Measurements from ENCODE around the gene KCNAB2.

The KCNAB2 gene

DNA sequence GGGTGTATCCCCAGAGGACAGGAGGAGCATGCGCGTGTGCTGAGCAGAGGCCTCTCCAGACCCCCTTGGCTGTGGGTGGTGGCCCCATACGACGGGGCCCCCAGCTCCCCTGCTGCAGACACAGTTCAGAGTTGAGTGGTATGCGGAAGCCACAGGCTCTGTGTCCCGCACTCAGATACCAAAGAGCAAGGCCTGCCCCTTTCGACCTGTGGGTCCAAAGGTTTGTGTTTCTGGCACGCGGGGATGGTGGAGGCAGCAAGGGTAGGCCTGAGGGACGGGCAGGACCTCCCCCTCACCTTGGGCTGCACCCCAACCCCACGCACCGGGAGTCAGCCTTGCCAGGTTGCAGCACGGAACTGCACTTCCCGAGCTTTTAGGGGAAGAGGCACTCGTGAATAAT lies at the start of gene KCNAB2:
TSS of gene KCNAB2 (plus strand) at position 328 of the 400 bp plus-strand sequence. CDS start 5,649 bp downstream, outside the sequence.
- peak in 2 of 10 donors; percentile 56 for DNase-seq
- intact Hi-C loops (cut with DNase I): no loop called here

GRCh38 chr1:5996641-5997270 lies 48.9 kb upstream of the KCNAB2 start:
- intact Hi-C loops (cut with DNase I): no loop called here
- peak in 5 of 10 donors; percentile 5 to 63 (median 50) for DNase-seq

- peak in 5 of 10 donors; percentile 2 to 60 (median 21) for DNase-seq
- intact Hi-C loops (cut with DNase I): no loop called here
Measured at GRCh38 chr1:5997316-5997715, 48.4 kb upstream of the KCNAB2 start.

DNA sequence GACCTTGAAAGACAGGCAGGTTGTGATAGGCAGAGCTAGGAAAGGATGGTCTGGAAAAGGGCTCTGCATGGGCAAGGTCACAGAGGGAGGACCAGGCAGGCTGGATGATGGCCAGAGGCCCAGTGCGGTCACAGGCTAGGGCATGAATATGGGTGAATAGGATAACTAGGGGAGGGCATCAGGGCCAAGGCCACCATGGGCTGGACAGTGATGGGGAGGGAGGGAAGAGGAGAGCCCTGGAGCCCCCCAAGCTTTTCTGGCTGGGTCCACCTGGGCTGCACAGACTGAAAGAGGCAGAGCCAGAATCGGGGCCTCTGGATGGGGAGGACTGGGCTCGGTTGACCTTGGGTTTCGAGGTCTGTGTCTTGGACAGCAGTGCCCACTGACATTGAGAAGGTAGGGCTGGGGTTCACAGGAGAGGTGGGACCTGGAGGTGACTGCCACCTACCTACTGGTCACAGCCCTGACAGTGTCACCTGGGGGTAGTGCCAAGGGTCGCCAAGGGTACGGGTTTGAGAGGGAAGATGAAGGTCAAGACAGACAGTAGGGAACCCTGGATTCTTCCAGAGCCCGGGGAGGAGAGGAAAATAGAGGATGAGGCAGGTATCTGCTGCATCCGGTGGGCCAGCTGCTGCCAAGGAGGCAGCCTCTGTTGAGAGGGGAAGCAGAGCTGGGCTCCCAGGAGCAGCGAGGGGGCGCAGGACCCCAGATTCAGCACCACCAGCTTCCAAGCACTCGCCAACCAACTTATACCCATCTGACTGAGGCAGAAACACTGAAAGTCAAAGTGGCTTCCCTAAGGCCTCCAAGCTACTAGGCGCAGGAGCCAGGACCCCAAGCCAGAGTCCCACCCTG lies 47.4 kb upstream of the KCNAB2 start:
- DNase-seq: peak in 4 of 10 donors; percentile 3 to 72 (median 40)
- intact Hi-C loops (cut with DNase I): no loop called here

DNA sequence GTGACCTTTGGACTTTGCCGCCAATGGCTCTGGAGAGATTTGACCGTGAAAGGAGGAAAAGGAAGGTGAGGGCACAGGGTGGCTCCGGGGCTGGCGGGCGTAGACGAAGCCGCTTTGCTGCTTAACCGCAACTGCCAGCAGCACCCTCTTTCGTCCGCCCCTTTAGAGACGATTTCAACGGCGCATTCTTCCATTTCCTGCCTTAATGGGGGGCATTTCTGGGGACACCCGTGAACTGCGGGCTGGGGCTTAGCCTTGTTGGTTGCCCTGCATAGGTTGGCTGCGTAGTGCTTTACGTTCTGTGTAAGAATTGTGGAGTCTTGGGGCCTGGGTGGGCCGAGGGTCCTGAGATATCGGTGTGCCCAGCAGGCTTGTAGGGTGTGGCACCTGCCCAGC lies 46.8 kb upstream of the KCNAB2 start:
- intact Hi-C loops (cut with DNase I): no loop called here
- peak in 5 of 10 donors; percentile 6 to 47 (median 20) for DNase-seq

- intact Hi-C loops (cut with DNase I): no loop called here
- peak in 7 of 10 donors; percentile 3 to 80 (median 23) for DNase-seq
Measured at GRCh38 chr1:5999711-6000443, 45.8 kb upstream of the KCNAB2 start.

GRCh38 chr1:6000444-6001288 lies 45.0 kb upstream of the KCNAB2 start:
- intact Hi-C loops (cut with DNase I): no loop called here
- DNase-seq: peak in 7 of 10 donors; percentile 5 to 73 (median 22)

GRCh38 chr1:6001992-6002576 lies 43.6 kb upstream of the KCNAB2 start:
- peak in 7 of 10 donors; percentile 8 to 89 (median 31) for DNase-seq

DNA sequence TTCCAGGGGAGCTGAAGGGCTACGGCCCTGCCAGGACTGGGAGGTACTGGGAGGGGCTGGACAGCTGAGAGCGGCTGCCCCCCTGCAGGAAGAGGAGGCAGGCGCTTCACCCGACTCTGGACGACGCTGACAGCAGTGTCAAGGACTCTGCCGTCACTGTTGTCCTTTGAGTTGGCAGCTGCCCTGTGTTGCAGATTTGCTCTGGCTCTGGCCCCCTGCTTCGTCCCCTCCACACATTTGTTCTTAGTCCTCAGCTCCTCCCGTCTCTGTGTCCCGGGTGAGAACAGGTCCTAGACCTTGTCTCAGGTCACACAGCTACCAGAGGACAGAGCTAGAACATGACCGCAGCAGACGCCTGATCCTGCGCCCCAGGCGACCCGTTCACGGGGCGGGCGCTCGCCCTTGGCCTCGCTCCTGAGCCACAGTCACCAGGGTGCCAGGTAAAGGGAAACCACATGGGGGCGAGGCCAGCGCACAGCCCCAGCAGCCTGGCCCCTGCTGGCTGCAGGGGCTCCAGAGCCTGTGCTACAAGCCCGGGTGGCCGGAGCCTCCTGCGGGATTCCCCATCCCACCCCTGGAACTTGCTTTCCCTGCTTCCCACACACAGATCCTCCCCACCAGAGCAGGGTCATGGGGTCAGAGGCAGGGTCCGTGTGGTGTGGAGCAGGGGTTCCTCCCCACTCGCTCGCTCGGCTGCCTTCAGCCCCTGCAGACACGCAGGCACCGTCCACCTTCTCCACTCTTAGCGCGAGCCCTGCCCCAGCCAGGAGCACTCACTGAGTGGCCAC lies 42.8 kb upstream of the KCNAB2 start:
- intact Hi-C loops (cut with DNase I): no loop called here
- DNase-seq: peak in 7 of 10 donors; percentile 5 to 70 (median 16)

More at GRCh38 chr1:6001992-6002576, 43.6 kb upstream of the KCNAB2 start:
- intact Hi-C loops (cut with DNase I): no loop called here

GRCh38 chr1:6003568-6004411 lies 41.9 kb upstream of the KCNAB2 start:
- intact Hi-C loops (cut with DNase I): no loop called here
- DNase-seq: peak in 6 of 10 donors; percentile 6 to 75 (median 36)

DNA sequence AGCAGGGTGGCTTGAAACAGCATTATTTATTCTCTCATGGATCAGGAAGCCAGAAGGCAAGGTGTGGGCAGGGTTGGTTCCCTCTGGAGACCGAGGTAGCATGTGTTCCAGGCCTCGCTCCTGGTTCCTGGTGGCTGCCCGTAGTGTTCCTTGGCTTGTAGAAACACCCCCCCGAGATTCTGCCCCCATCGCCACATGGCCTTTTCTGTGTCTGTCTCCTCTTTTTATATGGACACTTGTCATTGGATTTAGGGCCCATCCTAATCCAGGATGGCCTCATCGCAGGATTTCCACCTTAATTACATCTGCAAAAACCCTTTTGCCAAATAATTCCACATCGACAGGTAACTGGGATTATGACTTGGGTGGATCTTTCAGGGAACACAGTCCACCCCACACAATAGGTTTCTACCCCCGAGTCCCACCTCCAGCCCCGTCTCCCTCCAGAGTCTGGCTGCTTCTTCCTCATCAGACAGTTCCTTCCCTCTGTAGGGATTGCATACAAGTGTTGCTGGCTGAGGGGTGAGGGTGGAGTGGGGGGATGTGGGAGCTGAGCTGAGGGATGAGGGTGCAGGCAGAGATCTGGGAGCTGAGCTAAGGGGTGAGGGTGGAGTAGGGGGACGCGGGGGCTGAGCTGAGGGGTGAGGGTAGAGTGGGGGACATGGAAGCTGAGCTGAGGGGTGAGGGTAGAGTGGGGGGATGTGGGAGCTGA lies 41.1 kb upstream of the KCNAB2 start:
- DNase-seq: peak in 7 of 10 donors; percentile 4 to 73 (median 19)
- intact Hi-C loops (cut with DNase I): no loop called here

GRCh38 chr1:6005276-6005917 lies 40.3 kb upstream of the KCNAB2 start:
- intact Hi-C loops (cut with DNase I): no loop called here
- peak in 6 of 10 donors; percentile 2 to 66 (median 30) for DNase-seq

- peak in 5 of 10 donors; percentile 9 to 86 (median 70) for DNase-seq
- intact Hi-C loops (cut with DNase I): no loop called here
Measured at GRCh38 chr1:6006882-6007281, 38.8 kb upstream of the KCNAB2 start.

- peak in 4 of 10 donors; percentile 50 to 92 (median 88) for DNase-seq
- intact Hi-C loops (cut with DNase I): no loop called here
Measured at GRCh38 chr1:6007318-6008083, 38.2 kb upstream of the KCNAB2 start.

DNA sequence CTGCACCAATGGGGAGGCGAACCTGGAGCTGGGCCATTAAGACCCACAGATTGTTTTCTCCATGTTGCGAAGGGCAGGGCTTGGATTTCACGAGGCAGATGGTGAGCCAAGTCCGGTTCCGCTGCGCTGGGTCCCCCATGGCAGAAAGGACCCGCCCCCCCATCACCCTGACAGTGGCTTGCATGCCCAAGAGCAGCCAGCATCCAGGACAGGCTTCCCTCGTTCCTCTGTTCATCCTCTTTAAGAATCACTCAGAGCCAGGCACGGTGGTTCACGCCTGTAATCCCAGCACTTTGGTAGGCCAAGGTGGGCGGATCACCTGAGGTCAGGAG lies 37.6 kb upstream of the KCNAB2 start:
- peak in 2 of 10 donors; percentile 60 to 67 for DNase-seq

GRCh38 chr1:6008696-6009095 lies 37.0 kb upstream of the KCNAB2 start:
- intact Hi-C loops (cut with DNase I): no loop called here
- peak in 2 of 10 donors; percentile 54 to 57 for DNase-seq

More for the DNA sequence above, 37.6 kb upstream of the KCNAB2 start:
- intact Hi-C loops (cut with DNase I): no loop called here
